ENCODE data around the gene PANK1. TPM values are rescaled to one million over a fixed set of nuclear protein-coding genes. Genes with fewer than 3 reads are reported as not detected.

Gene PANK1
- total and polyA plus RNA-seq, 2 of the 8 experiments (the other 6 are each of a cell fraction or from before 2014, with no cell fraction given) = 18.5 to 40.4 TPM

GRCh38 chr10:89670926-89671325 is 25.9 kb upstream of the PANK1 start:
- ChIA-PET CTCF (ENCODE audit: partially characterized antibody) (interaction anchor here (0.8 to 2.5 kb wide), 8 partner anchors 9 to 438 kb away, joined by 3 to 8 read pairs (median 4); no protein-coding TSS in a partner anchor), POLR2A (ENCODE audit: partially characterized antibody) (no interaction called here)
- no peak for FAIRE-seq
- 80% methylated on average over 1 of the region's 1 CpG; no CpG with 5 or more reads in 1 of the 2 experiments for WGBS, 2 experiments (ENCODE audit: extremely low coverage in 1 of 2, insufficient coverage in 1 of 2, insufficient read length in 1 of 2, insufficient replicate concordance in 2 of 2, low coverage in 1 of 2, low lambda C conversion rate in 2 of 2, missing lambda C conversion rate in 1 of 2)
- Histone ChIP-seq H2BK120ac (replicated peaks; ENCODE audit: low read depth, low read length) (no peak overlapping the region), H2AFZ (ENCODE audit: low read length) (no peak overlapping the region), H3K9me3 (ENCODE audit: insufficient read depth in 2 of 2, low read depth in 1 of 2, low read length in 1 of 2) (no peaks in the 10 kb centered on the region), H2BK5ac (ENCODE audit: low read depth, low read length) (no peak overlapping the region), H3K23me2 (ENCODE audit: low read depth, low read length) (no peaks in the 10 kb centered on the region), H3K56ac (replicated peaks; ENCODE audit: insufficient read length, low read depth, low read length) (no peak overlapping the region), H3K4me1 (replicated peaks in 1 of 4; ENCODE audit: control insufficient read depth in 3 of 4, insufficient read depth in 4 of 4, low read length in 3 of 4) (peaks cover 0 to 3% (median under 1%) of the 10 kb centered on the region in 4 experiments; a peak in 2 of 7 replicates), H2BK20ac (ENCODE audit: low read length) (no peak overlapping the region), H3K4me2 (ENCODE audit: insufficient read depth in 1 of 2, low read depth in 2 of 2, low read length in 2 of 2) (no peak overlapping the region), H3K23ac (ENCODE audit: insufficient read length) (no peak overlapping the region), H4K5ac (ENCODE audit: insufficient read length, low read depth, low read length) (no peak overlapping the region), H3K4me3 (ENCODE audit: extremely low read depth in 1 of 4, insufficient read depth in 2 of 4, low read depth in 3 of 4, low read length in 4 of 4) (no peak overlapping the region), H2BK12ac (ENCODE audit: low read depth, low read length) (no peak overlapping the region), H3K27ac (ENCODE audit: low read depth, low read length) (no peak overlapping the region), H3K79me2 (ENCODE audit: control insufficient read depth in 1 of 2, insufficient read depth in 2 of 2, low read length in 2 of 2) (no peaks in the 10 kb centered on the region), H3K79me1 (ENCODE audit: low read depth, low read length) (no peaks in the 10 kb centered on the region), H3K14ac (ENCODE audit: insufficient read length) (no peak overlapping the region), H2BK15ac (ENCODE audit: low read length) (no peak overlapping the region), H3K18ac (ENCODE audit: extremely low read depth, low read length) (no peak overlapping the region), H4K91ac (replicated peaks; ENCODE audit: insufficient read length, low read length) (no peak overlapping the region), H4K20me1 (replicated peaks in 1 of 2; ENCODE audit: control insufficient read depth in 1 of 2, insufficient read depth in 2 of 2, low read length in 2 of 2) (no peaks in the 10 kb centered on the region), H2AK5ac (ENCODE audit: low read depth, low read length) (no peak overlapping the region), H3K4ac (replicated peaks; ENCODE audit: insufficient read length, low read depth, low read length) (no peak overlapping the region), H4K8ac (ENCODE audit: extremely low read depth, insufficient read depth, low read length) (no peak overlapping the region), H3K27me3 (replicated peaks in 1 of 4; ENCODE audit: control insufficient read depth in 3 of 4, extremely low read depth in 1 of 4, insufficient read depth in 3 of 4, low read length in 3 of 4) (no peaks in the 10 kb centered on the region), H3K9ac (replicated peaks in 1 of 4; ENCODE audit: extremely low read depth in 1 of 4, low read depth in 3 of 4, low read length in 3 of 4) (no peak overlapping the region), H3K36me3 (ENCODE audit: control insufficient read depth in 2 of 4, insufficient read depth in 4 of 4, low read length in 3 of 4) (no peaks in the 10 kb centered on the region)
- no peak for DNase-seq (ENCODE audit: low read depth in 1 of 2, low spot score in 2 of 2)
- TF ChIP-seq JUND (IDR thresholded peaks at IDR 0.05; ENCODE audit: low read length) (no peak), CTBP2 (IDR thresholded peaks at IDR 0.05; ENCODE audit: borderline replicate concordance, insufficient read depth, insufficient read length, low read length) (no peak), NRF1 (IDR thresholded peaks at IDR 0.05; ENCODE audit: low read depth, low read length) (no peak), RBBP5 (IDR thresholded peaks at IDR 0.05; ENCODE audit: borderline replicate concordance, low read depth, low read length) (no peak), KDM1A (IDR thresholded peaks at IDR 0.05; ENCODE audit: borderline replicate concordance, low read length) (no peak), MAX (IDR thresholded peaks at IDR 0.05) (no peak), ATF2 (IDR thresholded peaks at IDR 0.05; ENCODE audit: low read length) (no peak), KDM4A (IDR thresholded peaks at IDR 0.05; ENCODE audit: low read depth, low read length, severe bottlenecking) (no peak), TAF7 (optimal IDR thresholded peaks at IDR 0.05; ENCODE audit: borderline replicate concordance, low read depth, low read length) (no peak), RNF2 (IDR thresholded peaks at IDR 0.05; ENCODE audit: borderline replicate concordance, low read depth, low read length, missing control alignments, poor library complexity, severe bottlenecking) (no peak)

All from H1 (cell line).